ENCODE results near the gene LIF. TPM values are rescaled to one million over a fixed set of nuclear protein-coding genes. Genes with fewer than 3 reads are reported as not detected.
A peak's percentile ranks its signal among the peaks of the same experiment; 100 is the strongest.

The LIF gene
- total RNA-seq, 1 experiment from 2014 or later: 34.4 TPM

- TF ChIP-seq POLR2AphosphoS5 (IDR thresholded peaks at IDR 0.05; ENCODE audit: low read depth, low read length) (0 out of 2 replicates have a peak, but pooled peaks have one; percentile 23), SIN3A (IDR thresholded peaks at IDR 0.05; ENCODE audit: borderline replicate concordance, insufficient read depth, low read depth, low read length) (no peak), TCF7L2 (IDR thresholded peaks at IDR 0.05; ENCODE audit: low read depth, low read length) (no peak)
- in situ Hi-C loops (cut with HindIII; ENCODE audit: low pct_unique_long_range_greater_than_20kb, low sequenced_read_pairs) (no loop called here), intact Hi-C loops (cut with micrococcal nuclease; ENCODE audit: unreplicated experiment) (loop anchor here (5.0 kb wide), 2 partner anchors 32 to 137 kb away; no protein-coding TSS in a partner anchor)
- Histone ChIP-seq H3K27ac (ENCODE audit: low read length) (peak overlapping the region; percentile 95), H3K27me3 (ENCODE audit: control insufficient read depth, insufficient read depth, low read length) (no peaks in the 10 kb centered on the region), H3K4me1 (ENCODE audit: control insufficient read depth, insufficient read depth, low read length) (peaks cover 75% of the 10 kb centered on the region), H3K4me3 (ENCODE audit: low read depth in 2 of 2, low read length in 2 of 2) (no peak overlapping the region), H3K36me3 (ENCODE audit: control insufficient read depth, insufficient read depth, low read length) (no peaks in the 10 kb centered on the region; the same call in 1 of the 2 replicates), H3K9me3 (ENCODE audit: control insufficient read depth, insufficient read depth, low read depth, low read length) (no peaks in the 10 kb centered on the region)
- ATAC-seq: no peak
- POLR2A ChIA-PET: interaction anchor here (0.6 kb wide), 1 partner anchor 53 kb away, joined by 3 read pairs; no protein-coding TSS in a partner anchor
- CTCF ChIA-PET: no interaction called here
- BruUV-seq (replicated peaks): no TSS peak
- DNase-seq (ENCODE audit: low read depth, low spot score): no peak
Measured at GRCh38 chr22:30244641-30245040, 1.9 kb downstream of the LIF start.

- BruUV-seq (replicated peaks): no TSS peak
- no peaks in the 10 kb centered on the region for H3K27me3 ChIP-seq (ENCODE audit: control insufficient read depth, insufficient read depth, low read length)
- in situ Hi-C loops (cut with HindIII; ENCODE audit: low pct_unique_long_range_greater_than_20kb, low sequenced_read_pairs) (no loop called here), intact Hi-C loops (cut with micrococcal nuclease; ENCODE audit: unreplicated experiment) (loop anchor here (5.0 kb wide), 1 partner anchor 137 kb away; no protein-coding TSS in a partner anchor)
- ChIA-PET CTCF (no interaction called here), POLR2A (interaction anchor here (0.5 kb wide), 1 partner anchor 178 kb away, joined by 3 read pairs; no protein-coding TSS in a partner anchor)
- H3K27ac ChIP-seq (ENCODE audit: low read length): peak overlapping the region; percentile 95
- DNase-seq (ENCODE audit: low read depth, low spot score) (no peak), ATAC-seq (no peak)
- H3K4me1 ChIP-seq (ENCODE audit: control insufficient read depth, insufficient read depth, low read length): peaks cover 75% of the 10 kb centered on the region
- H3K36me3 ChIP-seq (ENCODE audit: control insufficient read depth, insufficient read depth, low read length): no peaks in the 10 kb centered on the region; the same call in 1 of the 2 replicates
- H3K4me3 ChIP-seq (ENCODE audit: low read depth in 2 of 2, low read length in 2 of 2): no peak overlapping the region
- TF ChIP-seq SIN3A (IDR thresholded peaks at IDR 0.05; ENCODE audit: borderline replicate concordance, insufficient read depth, low read depth, low read length): no peak
- no peak for TF ChIP-seq CTCF (IDR thresholded peaks at IDR 0.05)
- TF ChIP-seq REST (IDR thresholded peaks at IDR 0.05; ENCODE audit: insufficient read depth in 1 of 2, low read depth in 2 of 2, low read length in 1 of 2): no peak
- no peak; the same call in 1 of the 2 replicates for TF ChIP-seq POLR2AphosphoS5 (IDR thresholded peaks at IDR 0.05; ENCODE audit: low read depth, low read length)
- peak; percentile 58; the same call in 1 of the 2 replicates for TF ChIP-seq TCF7L2 (IDR thresholded peaks at IDR 0.05; ENCODE audit: low read depth, low read length)
- no peaks in the 10 kb centered on the region for H3K9me3 ChIP-seq (ENCODE audit: control insufficient read depth, insufficient read depth, low read depth, low read length)
Measured at GRCh38 chr22:30244066-30244465, 2.5 kb downstream of the LIF start.

GRCh38 chr22:30243661-30244060 lies 2.9 kb downstream of the LIF start:
- in situ Hi-C loops (cut with HindIII; ENCODE audit: low pct_unique_long_range_greater_than_20kb, low sequenced_read_pairs): no loop called here
- BruUV-seq (replicated peaks): no TSS peak
- CTCF ChIA-PET: interaction anchor here (0.5 kb wide), 1 partner anchor 390 kb away, joined by 11 read pairs; no protein-coding TSS in a partner anchor

More at GRCh38 chr22:30243661-30244060, 2.9 kb downstream of the LIF start:
- no peaks in the 10 kb centered on the region for H3K9me3 ChIP-seq (ENCODE audit: control insufficient read depth, insufficient read depth, low read depth, low read length)
- H3K4me1 ChIP-seq (ENCODE audit: control insufficient read depth, insufficient read depth, low read length): peaks cover 75% of the 10 kb centered on the region
- no peak for TF ChIP-seq SIN3A (IDR thresholded peaks at IDR 0.05; ENCODE audit: borderline replicate concordance, insufficient read depth, low read depth, low read length)
- TF ChIP-seq REST (IDR thresholded peaks at IDR 0.05; ENCODE audit: insufficient read depth in 1 of 2, low read depth in 2 of 2, low read length in 1 of 2): no peak
- TF ChIP-seq CTCF (IDR thresholded peaks at IDR 0.05): no peak
- TF ChIP-seq POLR2AphosphoS5 (IDR thresholded peaks at IDR 0.05; ENCODE audit: low read depth, low read length): no peak
- TF ChIP-seq TCF7L2 (IDR thresholded peaks at IDR 0.05; ENCODE audit: low read depth, low read length): no peak
- H3K27ac ChIP-seq (ENCODE audit: low read length): peak overlapping the region; percentile 95
- no peak for ATAC-seq
- no peaks in the 10 kb centered on the region; the same call in 1 of the 2 replicates for H3K36me3 ChIP-seq (ENCODE audit: control insufficient read depth, insufficient read depth, low read length)
- no peak overlapping the region for H3K4me3 ChIP-seq (ENCODE audit: low read depth in 2 of 2, low read length in 2 of 2)
- intact Hi-C loops (cut with micrococcal nuclease; ENCODE audit: unreplicated experiment): loop anchor here (5.0 kb wide), 1 partner anchor 136 kb away; no protein-coding TSS in a partner anchor
- POLR2A ChIA-PET: interaction anchor here (0.5 kb wide), 1 partner anchor 178 kb away, joined by 3 read pairs; no protein-coding TSS in a partner anchor
- H3K27me3 ChIP-seq (ENCODE audit: control insufficient read depth, insufficient read depth, low read length): no peaks in the 10 kb centered on the region
- no peak for DNase-seq (ENCODE audit: low read depth, low spot score)

Measured in Panc1 (cell line).